ENCODE data around the gene ANKRD42. TPM values are rescaled to one million over a fixed set of nuclear protein-coding genes. Genes with fewer than 3 reads are reported as not detected.
A peak's percentile ranks its signal among the peaks of the same experiment; 100 is the strongest.

The ANKRD42 gene
- total RNA-seq (8.3 and 9.2 TPM in 2 replicates), polyA plus RNA-seq (9.5 and 9.7 TPM in 2 replicates)

DNA sequence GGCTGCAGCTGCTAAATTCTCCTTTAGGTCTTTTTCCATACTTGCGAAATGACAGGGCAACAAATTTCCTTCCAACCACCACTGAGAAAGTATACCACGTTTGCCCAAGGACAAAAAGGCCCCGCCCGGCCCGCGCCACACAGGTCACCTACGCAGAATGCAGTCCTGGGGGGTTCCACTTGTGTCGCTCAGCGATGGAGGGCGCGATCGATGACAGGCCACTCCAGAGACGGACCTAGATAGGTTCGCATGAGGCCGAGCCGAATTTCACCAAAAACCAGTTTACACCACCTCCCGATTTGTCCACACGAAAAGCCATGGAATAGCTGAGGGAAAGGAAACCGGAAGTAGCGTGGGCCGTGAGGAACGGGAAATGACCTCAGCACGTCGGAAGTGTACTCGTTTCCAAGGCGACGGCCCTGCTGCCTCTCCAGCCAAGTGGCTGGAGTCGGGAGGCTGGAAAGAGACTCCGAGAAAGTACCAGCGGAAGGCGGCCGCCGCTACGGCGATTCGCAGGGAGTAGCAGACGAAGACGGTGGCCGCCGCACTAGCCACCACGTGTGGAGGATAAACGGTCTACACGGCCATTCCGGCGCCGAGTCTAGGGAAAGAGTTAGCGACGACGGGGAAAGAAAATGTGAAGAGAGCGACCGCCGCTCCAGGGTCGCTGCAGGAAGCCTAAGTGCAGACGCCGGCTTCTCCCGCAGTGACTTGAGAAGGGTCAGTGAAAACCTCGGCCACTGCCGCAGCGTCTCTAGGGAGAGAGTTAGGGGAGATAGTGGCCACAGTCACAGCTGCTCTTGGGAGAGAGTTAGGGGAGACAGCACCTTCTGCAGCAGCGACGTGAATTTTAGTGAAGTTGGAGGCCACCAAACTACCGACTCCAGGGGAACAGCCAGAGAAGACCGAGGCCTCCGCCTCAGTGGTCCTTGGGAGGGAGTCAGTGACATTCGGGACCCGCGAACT is at the start of gene ANKRD42:
TSS of gene ANKRD42 (plus strand) at position 398 of the 966 bp plus-strand sequence. CDS start 959 bp downstream, outside the sequence.
- TF ChIP-seq, protein P1, sequence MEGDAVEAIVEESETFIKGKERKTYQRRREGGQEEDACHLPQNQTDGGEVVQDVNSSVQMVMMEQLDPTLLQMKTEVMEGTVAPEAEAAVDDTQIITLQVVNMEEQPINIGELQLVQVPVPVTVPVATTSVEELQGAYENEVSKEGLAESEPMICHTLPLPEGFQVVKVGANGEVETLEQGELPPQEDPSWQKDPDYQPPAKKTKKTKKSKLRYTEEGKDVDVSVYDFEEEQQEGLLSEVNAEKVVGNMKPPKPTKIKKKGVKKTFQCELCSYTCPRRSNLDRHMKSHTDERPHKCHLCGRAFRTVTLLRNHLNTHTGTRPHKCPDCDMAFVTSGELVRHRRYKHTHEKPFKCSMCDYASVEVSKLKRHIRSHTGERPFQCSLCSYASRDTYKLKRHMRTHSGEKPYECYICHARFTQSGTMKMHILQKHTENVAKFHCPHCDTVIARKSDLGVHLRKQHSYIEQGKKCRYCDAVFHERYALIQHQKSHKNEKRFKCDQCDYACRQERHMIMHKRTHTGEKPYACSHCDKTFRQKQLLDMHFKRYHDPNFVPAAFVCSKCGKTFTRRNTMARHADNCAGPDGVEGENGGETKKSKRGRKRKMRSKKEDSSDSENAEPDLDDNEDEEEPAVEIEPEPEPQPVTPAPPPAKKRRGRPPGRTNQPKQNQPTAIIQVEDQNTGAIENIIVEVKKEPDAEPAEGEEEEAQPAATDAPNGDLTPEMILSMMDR (IDR thresholded peaks at IDR 0.05; ENCODE audit: poor library complexity), result no peak
- no peak for TF ChIP-seq EZH2 (IDR thresholded peaks at IDR 0.05; ENCODE audit: borderline replicate concordance)
- TF ChIP-seq EZH2phosphoT487 (IDR thresholded peaks at IDR 0.05; ENCODE audit: low read depth, severe bottlenecking, unreplicated experiment), result no peak
- H2AFZ ChIP-seq, result peak within 1 kb of the TSS; percentile 93
- H3K27me3 ChIP-seq, result no peaks in the 10 kb centered on the region
- peaks cover 26% of the 10 kb centered on the region for H3K4me1 ChIP-seq (ENCODE audit: insufficient read depth)
- H3K79me2 ChIP-seq, result peaks cover 51% of the 10 kb centered on the region
- no peaks in the 10 kb centered on the region for H3K36me3 ChIP-seq (replicated peaks; ENCODE audit: insufficient read depth, low read depth)
- H3K9me3 ChIP-seq (ENCODE audit: low read depth), result no peaks in the 10 kb centered on the region
- H3K27ac ChIP-seq, result peak within 1 kb of the TSS; percentile 98
- under 1% methylated on average over 67 of the region's 67 CpGs for WGBS (ENCODE audit: low lambda C conversion rate, missing lambda C conversion rate)
- H3K4me2 ChIP-seq, result peak within 1 kb of the TSS; percentile 93
- H4K20me1 ChIP-seq (ENCODE audit: insufficient read depth, poor library complexity, severe bottlenecking), result no peaks in the 10 kb centered on the region
- H3K9me2 ChIP-seq (replicated peaks; ENCODE audit: insufficient read depth), result no peaks in the 10 kb centered on the region
- peak within 1 kb of the TSS; percentile 91 for H3K4me3 ChIP-seq
- DNase-seq (ENCODE audit: low spot score), result peak; percentile 97

DNA sequence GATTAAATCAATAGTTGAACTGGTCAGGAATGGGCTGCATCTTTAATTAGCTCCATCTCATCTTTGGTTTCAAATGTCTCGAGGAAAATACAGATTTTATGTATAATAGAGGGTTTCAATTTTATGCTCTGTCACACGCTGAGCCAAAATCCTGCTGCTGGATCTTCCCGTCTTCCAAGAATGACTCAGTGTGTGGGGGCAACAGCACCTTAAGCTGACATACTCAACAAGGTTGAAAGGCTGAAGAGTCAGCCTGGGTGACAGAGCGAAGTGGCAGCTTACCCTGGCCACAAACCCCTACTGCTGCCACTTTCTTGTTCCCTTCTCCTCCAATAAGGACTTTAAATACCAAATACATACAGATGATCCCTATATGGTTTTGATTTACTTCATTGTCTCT is 45.6 kb upstream of the ANKRD42 start:
- Histone ChIP-seq H2AFZ (no peak overlapping the region), H3K4me1 (ENCODE audit: insufficient read depth) (no peaks in the 10 kb centered on the region), H3K79me2 (no peaks in the 10 kb centered on the region), H3K27ac (no peak overlapping the region), H3K4me3 (no peak overlapping the region), H3K36me3 (replicated peaks; ENCODE audit: insufficient read depth, low read depth) (no peaks in the 10 kb centered on the region), H3K9me2 (replicated peaks; ENCODE audit: insufficient read depth) (no peaks in the 10 kb centered on the region), H3K4me2 (no peak overlapping the region), H3K27me3 (no peaks in the 10 kb centered on the region), H3K9me3 (ENCODE audit: low read depth) (no peaks in the 10 kb centered on the region), H4K20me1 (ENCODE audit: insufficient read depth, poor library complexity, severe bottlenecking) (no peaks in the 10 kb centered on the region)
- no peak for DNase-seq (ENCODE audit: low spot score)
- WGBS (ENCODE audit: low lambda C conversion rate, missing lambda C conversion rate), result 80% methylated on average over 4 of the region's 4 CpGs
- TF ChIP-seq EZH2 (IDR thresholded peaks at IDR 0.05; ENCODE audit: borderline replicate concordance) (no peak), EZH2phosphoT487 (IDR thresholded peaks at IDR 0.05; ENCODE audit: low read depth, severe bottlenecking, unreplicated experiment) (no peak)
- TF ChIP-seq, protein P1 (IDR thresholded peaks at IDR 0.05; ENCODE audit: poor library complexity), result no peak

DNA sequence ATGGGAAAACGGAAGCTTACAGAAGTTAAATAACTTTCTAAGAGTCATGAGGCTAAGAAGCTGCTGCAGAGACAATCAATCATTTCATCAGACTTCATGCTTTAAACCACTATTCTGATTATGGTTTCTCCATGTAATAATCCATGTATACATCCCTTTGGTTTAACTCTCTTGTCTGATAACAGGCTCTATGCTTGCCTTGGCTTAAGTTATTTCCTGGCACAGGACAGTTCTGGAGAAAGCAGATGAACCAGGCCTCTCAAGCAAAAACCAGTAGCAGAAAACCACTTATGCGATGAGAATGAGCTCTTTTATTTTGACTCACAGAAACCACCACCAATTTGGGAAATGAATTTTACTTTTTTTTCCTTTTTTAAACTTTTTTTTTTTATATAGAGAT is 43.1 kb upstream of the ANKRD42 start:
- Histone ChIP-seq H3K27me3 (no peaks in the 10 kb centered on the region), H3K9me3 (ENCODE audit: low read depth) (no peaks in the 10 kb centered on the region), H2AFZ (no peak overlapping the region), H3K9me2 (replicated peaks; ENCODE audit: insufficient read depth) (no peaks in the 10 kb centered on the region), H3K4me3 (no peak overlapping the region), H3K27ac (no peak overlapping the region), H3K36me3 (replicated peaks; ENCODE audit: insufficient read depth, low read depth) (no peaks in the 10 kb centered on the region), H4K20me1 (ENCODE audit: insufficient read depth, poor library complexity, severe bottlenecking) (no peaks in the 10 kb centered on the region), H3K4me1 (ENCODE audit: insufficient read depth) (no peaks in the 10 kb centered on the region), H3K79me2 (no peaks in the 10 kb centered on the region), H3K4me2 (no peak overlapping the region)
- DNase-seq (ENCODE audit: low spot score), result no peak
- TF ChIP-seq EZH2 (IDR thresholded peaks at IDR 0.05; ENCODE audit: borderline replicate concordance) (no peak), EZH2phosphoT487 (IDR thresholded peaks at IDR 0.05; ENCODE audit: low read depth, severe bottlenecking, unreplicated experiment) (no peak)
- TF ChIP-seq, protein P1 (IDR thresholded peaks at IDR 0.05; ENCODE audit: poor library complexity), result no peak
- WGBS (ENCODE audit: low lambda C conversion rate, missing lambda C conversion rate), result 86% methylated on average over 2 of the region's 2 CpGs
